Ovary (tissue), 3 donors: Measurements from ENCODE around the gene GARNL3.

Source experiments
- CTCF ChIP-seq, 3 donors: fragments of 450-650 bp in 2 of 3; fragments of 200-600 bp in 1 of 3; IDR thresholded peaks; one replicate each; pipeline versions ENCODE4 v1.5.1 to v1.8.0; 2016 to 2022; ENCODE audit warnings: antibody characterized with exemption in 3 of 3, mild to moderate bottlenecking in 1 of 3
- EP300 ChIP-seq: sonication (generic); formaldehyde crosslinking; IDR thresholded peaks from one replicate; pipeline ENCODE4 v1.6.1; 2017; ENCODE audit warnings: antibody characterized with exemption
- POLR2A ChIP-seq: fragments of 450-650 bp; IDR thresholded peaks from one replicate; pipeline ENCODE4 v1.6.1; 2017; ENCODE audit warnings: antibody characterized with exemption, mild to moderate bottlenecking, moderate library complexity
- donor health status: DM: no; HTN: no; CAD: no.

GRCh38 chr9:127356906-127357305 lies 92.3 kb downstream of the GARNL3 start:
- TF ChIP-seq POLR2A, result no peak
- no peak for TF ChIP-seq CTCF (IDR thresholded peaks at IDR 0.05)
- TF ChIP-seq EP300, result no peak
